ENCODE results near the gene GATA5. TPM values are rescaled to one million over a fixed set of nuclear protein-coding genes. Genes with fewer than 3 reads are reported as not detected.

GATA5 gene
- polyA plus RNA-seq, 1 donor from 2014 or later, result not detected

GRCh38 chr20:62458275-62459251, 17.2 kb downstream of the GATA5 start (continued):
- TF ChIP-seq, protein P1, sequence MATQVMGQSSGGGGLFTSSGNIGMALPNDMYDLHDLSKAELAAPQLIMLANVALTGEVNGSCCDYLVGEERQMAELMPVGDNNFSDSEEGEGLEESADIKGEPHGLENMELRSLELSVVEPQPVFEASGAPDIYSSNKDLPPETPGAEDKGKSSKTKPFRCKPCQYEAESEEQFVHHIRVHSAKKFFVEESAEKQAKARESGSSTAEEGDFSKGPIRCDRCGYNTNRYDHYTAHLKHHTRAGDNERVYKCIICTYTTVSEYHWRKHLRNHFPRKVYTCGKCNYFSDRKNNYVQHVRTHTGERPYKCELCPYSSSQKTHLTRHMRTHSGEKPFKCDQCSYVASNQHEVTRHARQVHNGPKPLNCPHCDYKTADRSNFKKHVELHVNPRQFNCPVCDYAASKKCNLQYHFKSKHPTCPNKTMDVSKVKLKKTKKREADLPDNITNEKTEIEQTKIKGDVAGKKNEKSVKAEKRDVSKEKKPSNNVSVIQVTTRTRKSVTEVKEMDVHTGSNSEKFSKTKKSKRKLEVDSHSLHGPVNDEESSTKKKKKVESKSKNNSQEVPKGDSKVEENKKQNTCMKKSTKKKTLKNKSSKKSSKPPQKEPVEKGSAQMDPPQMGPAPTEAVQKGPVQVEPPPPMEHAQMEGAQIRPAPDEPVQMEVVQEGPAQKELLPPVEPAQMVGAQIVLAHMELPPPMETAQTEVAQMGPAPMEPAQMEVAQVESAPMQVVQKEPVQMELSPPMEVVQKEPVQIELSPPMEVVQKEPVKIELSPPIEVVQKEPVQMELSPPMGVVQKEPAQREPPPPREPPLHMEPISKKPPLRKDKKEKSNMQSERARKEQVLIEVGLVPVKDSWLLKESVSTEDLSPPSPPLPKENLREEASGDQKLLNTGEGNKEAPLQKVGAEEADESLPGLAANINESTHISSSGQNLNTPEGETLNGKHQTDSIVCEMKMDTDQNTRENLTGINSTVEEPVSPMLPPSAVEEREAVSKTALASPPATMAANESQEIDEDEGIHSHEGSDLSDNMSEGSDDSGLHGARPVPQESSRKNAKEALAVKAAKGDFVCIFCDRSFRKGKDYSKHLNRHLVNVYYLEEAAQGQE (IDR thresholded peaks at IDR 0.05; ENCODE audit: borderline replicate concordance), result no peak

GRCh38 chr20:62457831-62458230, 18.0 kb downstream of the GATA5 start:
- Histone ChIP-seq H2AFZ (ENCODE audit: low read depth, low read length) (no peak overlapping the region), H3F3A (ENCODE audit: insufficient read depth, low read length, poor library complexity, severe bottlenecking) (no peaks in the 10 kb centered on the region), H3K27ac (ENCODE audit: low read length) (no peak overlapping the region), H3K9ac (ENCODE audit: low read length) (no peak overlapping the region), H3K9me3 (ENCODE audit: low read length) (no peaks in the 10 kb centered on the region), H3K27me3 (ENCODE audit: insufficient read depth, low read depth, low read length) (no peaks in the 10 kb centered on the region), H4K20me1 (ENCODE audit: insufficient read depth) (no peaks in the 10 kb centered on the region), H3K4me2 (ENCODE audit: low read length) (no peak overlapping the region), H3K4me3 (ENCODE audit: low read length) (no peak overlapping the region), H3K79me2 (replicated peaks; ENCODE audit: insufficient read depth, low read length) (no peaks in the 10 kb centered on the region), H3K36me3 (ENCODE audit: insufficient read depth, low read length) (no peaks in the 10 kb centered on the region), H3K9me2 (ENCODE audit: insufficient read depth, low read length) (no peaks in the 10 kb centered on the region)
- no peak for TF ChIP-seq TAF1 (IDR thresholded peaks at IDR 0.05; ENCODE audit: low read depth)
- no peak for TF ChIP-seq POLR2AphosphoS5 (IDR thresholded peaks at IDR 0.05)
- TF ChIP-seq, protein P2, sequence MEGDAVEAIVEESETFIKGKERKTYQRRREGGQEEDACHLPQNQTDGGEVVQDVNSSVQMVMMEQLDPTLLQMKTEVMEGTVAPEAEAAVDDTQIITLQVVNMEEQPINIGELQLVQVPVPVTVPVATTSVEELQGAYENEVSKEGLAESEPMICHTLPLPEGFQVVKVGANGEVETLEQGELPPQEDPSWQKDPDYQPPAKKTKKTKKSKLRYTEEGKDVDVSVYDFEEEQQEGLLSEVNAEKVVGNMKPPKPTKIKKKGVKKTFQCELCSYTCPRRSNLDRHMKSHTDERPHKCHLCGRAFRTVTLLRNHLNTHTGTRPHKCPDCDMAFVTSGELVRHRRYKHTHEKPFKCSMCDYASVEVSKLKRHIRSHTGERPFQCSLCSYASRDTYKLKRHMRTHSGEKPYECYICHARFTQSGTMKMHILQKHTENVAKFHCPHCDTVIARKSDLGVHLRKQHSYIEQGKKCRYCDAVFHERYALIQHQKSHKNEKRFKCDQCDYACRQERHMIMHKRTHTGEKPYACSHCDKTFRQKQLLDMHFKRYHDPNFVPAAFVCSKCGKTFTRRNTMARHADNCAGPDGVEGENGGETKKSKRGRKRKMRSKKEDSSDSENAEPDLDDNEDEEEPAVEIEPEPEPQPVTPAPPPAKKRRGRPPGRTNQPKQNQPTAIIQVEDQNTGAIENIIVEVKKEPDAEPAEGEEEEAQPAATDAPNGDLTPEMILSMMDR (IDR thresholded peaks at IDR 0.05; ENCODE audit: poor library complexity, severe bottlenecking), result no peak
- no peak for TF ChIP-seq EP300 (conservative IDR thresholded peaks at IDR 0.05; ENCODE audit: poor library complexity, severe bottlenecking)
- no peak for TF ChIP-seq MXI1 (conservative IDR thresholded peaks at IDR 0.05; ENCODE audit: poor library complexity, severe bottlenecking)
- TF ChIP-seq, protein P1 (IDR thresholded peaks at IDR 0.05; ENCODE audit: borderline replicate concordance), result no peak
- no peak for TF ChIP-seq EZH2 (IDR thresholded peaks at IDR 0.05; ENCODE audit: borderline replicate concordance, insufficient read depth, low read length, poor library complexity, severe bottlenecking)
- TF ChIP-seq SMC3 (conservative IDR thresholded peaks at IDR 0.05; ENCODE audit: poor library complexity), result no peak
- no peak for TF ChIP-seq RAD21 (conservative IDR thresholded peaks at IDR 0.05)
